CD14-positive monocyte (primary cell): ENCODE measurements around the gene IL3RA. TPM values are rescaled to one million over a fixed set of nuclear protein-coding genes. Genes with fewer than 3 reads are reported as not detected.

Experiments used
- DNase-seq, 3 donors: peaks; one replicate each; pipeline ENCODE4 v3.0.0-alpha.2; 2011 to 2022
- H2AFZ ChIP-seq: 2 replicates; pipeline ENCODE4 v1.6.0; 2012; ENCODE audit warnings: mild to moderate bottlenecking, low read depth, low read length, inconsistent platforms; ENCODE audit not compliant: insufficient read depth, poor library complexity, severe bottlenecking
- H3K27ac ChIP-seq, 2 donors: 1 replicate in 1 of 2; 2 replicates in 1 of 2; pipeline ENCODE4 v1.5.1; 2012 to 2013; ENCODE audit warnings: low read length in 2 of 2, control low read depth in 1 of 2, inconsistent platforms in 1 of 2, low read depth in 1 of 2, mild to moderate bottlenecking in 1 of 2
- H3K27me3 ChIP-seq, 2 donors: one replicate each; pipeline versions ENCODE4 v1.6.0 to v1.6.1; 2011 to 2013; ENCODE audit warnings: low read length in 2 of 2; ENCODE audit not compliant: control insufficient read depth in 2 of 2, insufficient read depth in 2 of 2
- H3K36me3 ChIP-seq, 2 donors: replicated peaks in 1 of 2; 1 replicate in 1 of 2; 2 replicates in 1 of 2; pipeline versions ENCODE4 v1.5.1 to v1.6.1; 2012 to 2013; ENCODE audit warnings: low read length in 2 of 2, control low read depth in 1 of 2, inconsistent platforms in 1 of 2, mild to moderate bottlenecking in 1 of 2; ENCODE audit not compliant: insufficient read depth in 2 of 2, control insufficient read depth in 1 of 2
- H3K4me1 ChIP-seq, 2 donors: 1 replicate in 1 of 2; 2 replicates in 1 of 2; pipeline versions ENCODE4 v1.5.1 to v1.6.1; 2012 to 2013; ENCODE audit warnings: low read length in 2 of 2, control low read depth in 1 of 2, inconsistent platforms in 1 of 2, mild to moderate bottlenecking in 1 of 2, moderate library complexity in 1 of 2; ENCODE audit not compliant: insufficient read depth in 2 of 2, control insufficient read depth in 1 of 2
- H3K4me2 ChIP-seq: replicated peaks from 2 replicates; pipeline ENCODE3; 2012; ENCODE audit warnings: low read length, moderate library complexity, mild to moderate bottlenecking; ENCODE audit not compliant: poor library complexity, severe bottlenecking; ENCODE audit errors: extremely low read depth
- H3K4me3 ChIP-seq, 3 experiments: fragments of 200-600 bp in 1 of 3; sonication (generic) in 1 of 3; replicated peaks in 1 of 3; 1 replicate in 2 of 3; 2 replicates in 1 of 3; pipeline ENCODE4 v1.5.1; 2011 to 2013; ENCODE audit warnings: low read length in 3 of 3, mild to moderate bottlenecking in 3 of 3, control low read depth in 2 of 3, low read depth in 2 of 3, inconsistent platforms in 1 of 3, moderate library complexity in 1 of 3
- H3K79me2 ChIP-seq: 2 replicates; pipeline ENCODE4 v1.6.0; 2012; ENCODE audit warnings: mild to moderate bottlenecking, control low read depth, inconsistent platforms, low read length, moderate library complexity; ENCODE audit not compliant: insufficient read depth
- H3K9ac ChIP-seq: 2 replicates; pipeline ENCODE4 v1.6.0; 2017; ENCODE audit warnings: low read length, mild to moderate bottlenecking; ENCODE audit not compliant: insufficient read depth, poor library complexity, severe bottlenecking
- H3K9me3 ChIP-seq, 2 donors: replicated peaks in 1 of 2; 1 replicate in 1 of 2; 2 replicates in 1 of 2; pipeline versions ENCODE4 v1.5.1 to v1.6.1; 2012 to 2013; ENCODE audit warnings: low read length in 2 of 2, control low read depth in 1 of 2; ENCODE audit not compliant: control insufficient read depth in 1 of 2, insufficient read depth in 1 of 2
- H4K20me1 ChIP-seq: 2 replicates; pipeline ENCODE4 v1.6.0; 2012; ENCODE audit warnings: mild to moderate bottlenecking, low read length, control low read depth, moderate library complexity; ENCODE audit not compliant: insufficient read depth
- H3K27ac Mint-ChIP-seq, 7 donors: one replicate each; pipeline ENCODE4 v1.8.0; 2020; ENCODE audit warnings: mild to moderate bottlenecking in 7 of 7, mixed read lengths in 7 of 7, moderate library complexity in 6 of 7, inconsistent platforms in 2 of 7
- H3K27me3 Mint-ChIP-seq, 3 donors: one replicate each; pipeline ENCODE4 v1.8.0; 2021 to 2022; ENCODE audit warnings: low read depth in 3 of 3, mild to moderate bottlenecking in 3 of 3, mixed read lengths in 3 of 3, moderate library complexity in 3 of 3, inconsistent platforms in 1 of 3
- H3K36me3 Mint-ChIP-seq, 2 donors: one replicate each; pipeline ENCODE4 v1.8.0; 2020; ENCODE audit warnings: mixed read lengths in 2 of 2, inconsistent platforms in 1 of 2, mild to moderate bottlenecking in 1 of 2
- H3K4me1 Mint-ChIP-seq: one replicate; pipeline ENCODE4 v1.8.0; 2020; ENCODE audit warnings: mild to moderate bottlenecking, mixed read lengths
- H3K4me3 Mint-ChIP-seq, 2 donors: one replicate each; pipeline ENCODE4 v1.8.0; 2020; ENCODE audit warnings: mild to moderate bottlenecking in 2 of 2, mixed read lengths in 2 of 2, moderate library complexity in 1 of 2
- H3K9me3 Mint-ChIP-seq, 7 donors: one replicate each; pipeline ENCODE4 v1.8.0; 2020 to 2022; ENCODE audit warnings: mixed read lengths in 7 of 7, mild to moderate bottlenecking in 6 of 7, moderate library complexity in 6 of 7, inconsistent platforms in 2 of 7
- WGBS: methylation state at CpG from one replicate; pipeline ENCODE4 v1.1.5; 2013; ENCODE audit warnings: missing lambda C conversion rate; ENCODE audit not compliant: insufficient coverage; 5-methylcytosine and 5-hydroxymethylcytosine counted together
- intact Hi-C, 2 donors: fragments of 100-400 bp; cut with micrococcal nuclease; formaldehyde crosslinking; loops; one replicate each; pipeline versions ENCODE4 v1.15.0 to v1.15.1; 2023
- polyA plus RNA-seq, 3 donors: library from polyadenylated mRNA; depleted of rRNA in 1 of 3; unstranded in 2 of 3; stranded (reverse) in 1 of 3; fragments of 300-500 nt in 2 of 3; fragments of >200 nt in 1 of 3; fragmentation: Illumina TruSeq in 2 of 3; gene quantifications; 1 replicate in 2 of 3; 2 replicates in 1 of 3; pipeline ENCODE4 v1.2.3, GENCODE V29; 2012 to 2021
- TF ChIP-seq, protein P1 (sequence below): fragments of 200-600 bp; IDR thresholded peaks from one replicate; pipeline ENCODE4 v1.8.0; 2022; ENCODE audit warnings: antibody characterized with exemption, mild to moderate bottlenecking

Gene IL3RA
- polyA plus RNA-seq, 3 donors, result 2.9 to 12.0 (median 4.4) TPM

DNA sequence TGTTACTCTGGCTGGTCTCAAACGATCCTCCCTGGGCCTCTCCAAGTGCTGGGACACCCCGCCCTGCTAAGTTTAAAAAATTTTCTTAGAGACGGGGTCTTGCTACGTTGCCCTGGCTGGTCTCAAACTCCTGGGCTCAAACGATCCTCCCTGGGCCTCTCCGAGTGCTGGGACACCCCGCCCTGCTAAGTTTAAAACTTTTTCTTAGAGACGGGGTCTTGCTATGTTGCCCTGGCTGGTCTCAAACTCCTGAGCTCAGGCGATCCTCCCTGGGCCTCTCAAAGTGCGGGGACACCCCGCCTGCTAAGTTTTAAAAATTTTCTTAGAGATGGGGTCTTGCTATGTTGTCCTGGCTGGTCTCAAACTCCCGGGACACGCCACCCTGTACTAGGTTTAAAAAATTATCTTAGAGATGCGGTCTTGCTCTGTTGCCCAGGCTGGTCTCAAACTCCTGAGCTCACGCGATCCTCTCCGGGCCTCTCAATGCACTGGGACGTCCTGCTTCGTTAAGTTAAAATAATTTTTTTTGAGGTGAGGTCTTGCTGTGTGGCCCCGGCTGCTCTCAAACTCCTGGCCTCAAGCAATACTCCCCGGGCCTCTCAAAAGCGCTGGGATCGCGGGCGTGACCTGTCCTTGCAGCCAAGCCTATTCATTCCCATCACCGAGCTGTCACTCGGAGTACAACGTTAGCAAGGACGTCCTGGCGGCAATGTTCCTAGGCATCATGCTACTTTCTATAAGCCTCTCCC, 54.2 kb downstream of the IL3RA start:
- H3K4me1 ChIP-seq, result peaks cover 17 to 34% of the 10 kb centered on the region in 2 donors
- Mint-ChIP-seq H3K36me3 (peaks cover 47 to 60% of the 10 kb centered on the region in 2 donors), H3K4me1 (peaks cover 22% of the 10 kb centered on the region), H3K27ac (peak overlapping the region; percentile 78 to 97 (median 93)), H3K4me3 (peak overlapping the region; percentile 89 to 90), H3K27me3 (peaks cover 0 to 2% (median 0%) of the 10 kb centered on the region in 3 donors), H3K9me3 (no peaks in the 10 kb centered on the region)
- H3K9ac ChIP-seq, result peak overlapping the region; percentile 97
- H3K27ac ChIP-seq, result peak overlapping the region in 1 of 2 donors; percentile 95
- no peaks in the 10 kb centered on the region for H3K9me3 ChIP-seq
- peaks cover 50 to 54% of the 10 kb centered on the region in 2 donors for H3K36me3 ChIP-seq
- no peak for DNase-seq
- H3K79me2 ChIP-seq, result peaks cover 90% of the 10 kb centered on the region
- H3K4me2 ChIP-seq, result peak overlapping the region; percentile 94
- TF ChIP-seq, protein P1, sequence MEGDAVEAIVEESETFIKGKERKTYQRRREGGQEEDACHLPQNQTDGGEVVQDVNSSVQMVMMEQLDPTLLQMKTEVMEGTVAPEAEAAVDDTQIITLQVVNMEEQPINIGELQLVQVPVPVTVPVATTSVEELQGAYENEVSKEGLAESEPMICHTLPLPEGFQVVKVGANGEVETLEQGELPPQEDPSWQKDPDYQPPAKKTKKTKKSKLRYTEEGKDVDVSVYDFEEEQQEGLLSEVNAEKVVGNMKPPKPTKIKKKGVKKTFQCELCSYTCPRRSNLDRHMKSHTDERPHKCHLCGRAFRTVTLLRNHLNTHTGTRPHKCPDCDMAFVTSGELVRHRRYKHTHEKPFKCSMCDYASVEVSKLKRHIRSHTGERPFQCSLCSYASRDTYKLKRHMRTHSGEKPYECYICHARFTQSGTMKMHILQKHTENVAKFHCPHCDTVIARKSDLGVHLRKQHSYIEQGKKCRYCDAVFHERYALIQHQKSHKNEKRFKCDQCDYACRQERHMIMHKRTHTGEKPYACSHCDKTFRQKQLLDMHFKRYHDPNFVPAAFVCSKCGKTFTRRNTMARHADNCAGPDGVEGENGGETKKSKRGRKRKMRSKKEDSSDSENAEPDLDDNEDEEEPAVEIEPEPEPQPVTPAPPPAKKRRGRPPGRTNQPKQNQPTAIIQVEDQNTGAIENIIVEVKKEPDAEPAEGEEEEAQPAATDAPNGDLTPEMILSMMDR, result no peak
- no peak overlapping the region for H2AFZ ChIP-seq
- intact Hi-C loops, result loop anchor here (5.0 to 10.0 kb wide), 4 partner anchors 62 to 204 kb away; partner anchors contain the start of genes AKAP17A (in 1 of the 2) and ASMTL (in 1 of the 2)
- peak overlapping the region; percentile 76 to 98 (median 93) for H3K4me3 ChIP-seq
- 55% methylated on average over 22 of the region's 30 CpGs for WGBS
- peaks cover 74% of the 10 kb centered on the region for H4K20me1 ChIP-seq
- H3K27me3 ChIP-seq, result no peaks in the 10 kb centered on the region

DNA sequence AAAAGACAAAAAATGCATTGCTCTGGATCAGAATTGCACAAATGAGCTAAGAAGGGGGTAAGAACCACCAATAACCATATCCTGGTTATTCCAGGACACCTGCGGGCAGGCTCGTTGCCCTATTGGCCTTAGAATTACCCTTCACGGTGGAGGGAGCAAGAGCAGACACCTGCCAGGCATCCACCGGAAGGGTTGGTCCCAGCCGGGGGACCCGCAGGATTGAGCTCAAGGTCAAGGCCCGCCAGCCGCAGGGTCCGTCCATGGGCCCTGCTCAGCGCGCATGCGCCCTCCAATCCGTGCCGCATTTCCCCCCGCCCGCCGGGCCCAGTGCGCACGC, 54.8 kb downstream of the IL3RA start:
- H2AFZ ChIP-seq, result no peak overlapping the region
- no peaks in the 10 kb centered on the region for H3K27me3 ChIP-seq
- H3K9ac ChIP-seq, result peak overlapping the region; percentile 97
- peak overlapping the region; percentile 76 to 98 (median 93) for H3K4me3 ChIP-seq
- H3K27me3 Mint-ChIP-seq, result peaks cover 0 to 2% (median 0%) of the 10 kb centered on the region in 3 donors
- H3K4me2 ChIP-seq, result peak overlapping the region; percentile 94
- peak in 2 of 3 donors; percentile 87 to 89 for DNase-seq
- H3K4me1 ChIP-seq, result peaks cover 17 to 34% of the 10 kb centered on the region in 2 donors
- no peaks in the 10 kb centered on the region for H3K9me3 ChIP-seq
- H3K9me3 Mint-ChIP-seq, result no peaks in the 10 kb centered on the region
- H3K4me3 Mint-ChIP-seq, result peak overlapping the region; percentile 89 to 90
- H3K36me3 ChIP-seq, result peaks cover 46 to 54% of the 10 kb centered on the region in 2 donors
- peak overlapping the region; percentile 78 to 97 (median 93) for H3K27ac Mint-ChIP-seq
- peaks cover 90% of the 10 kb centered on the region for H3K79me2 ChIP-seq
- intact Hi-C loops, result loop anchor here (5.0 to 10.0 kb wide), 4 partner anchors 61 to 203 kb away; partner anchors contain the start of genes AKAP17A (in 1 of the 2) and ASMTL (in 1 of the 2)
- 0% methylated on average over 19 of the region's 19 CpGs for WGBS
- peaks cover 48 to 60% of the 10 kb centered on the region in 2 donors for H3K36me3 Mint-ChIP-seq
- peaks cover 22% of the 10 kb centered on the region for H3K4me1 Mint-ChIP-seq
- H3K27ac ChIP-seq, result peak overlapping the region in 1 of 2 donors; percentile 95
- H4K20me1 ChIP-seq, result peaks cover 72% of the 10 kb centered on the region
- TF ChIP-seq, protein P1, result no peak
